SK-N-SH treated with all-trans-retinoic acid at 6 μM for 48 hours (cell line): Measurements from ENCODE around the gene KIF18A.

Source experiments
- ATAC-seq: fragments of 200-7000 bp; cut with Tn5 transposase; 3 replicates; pipeline ENCODE4 v1.9.1; 2020; ENCODE audit warnings: mild to moderate bottlenecking, moderate library complexity
- ARNTL ChIP-seq: fragments of 450-650 bp; formaldehyde crosslinking; IDR thresholded peaks from 2 replicates; pipeline ENCODE4 v1.5.0; 2020; ENCODE audit warnings: low read depth, mild to moderate bottlenecking, moderate library complexity, borderline replicate concordance
- BACH2 ChIP-seq: fragments of 250-450 bp; sonication (Bioruptor Pico); IDR thresholded peaks from 2 replicates; pipeline ENCODE4 v1.9.0; 2021; ENCODE audit warnings: mild to moderate bottlenecking, borderline replicate concordance
- CREB5 ChIP-seq: fragments of 250-450 bp; sonication (Bioruptor Pico); IDR thresholded peaks from 2 replicates; pipeline ENCODE4 v1.5.1; 2020; ENCODE audit warnings: low read depth, mild to moderate bottlenecking, moderate library complexity
- CSDC2 ChIP-seq: fragments of 250-450 bp; sonication (Bioruptor Pico); IDR thresholded peaks from 2 replicates; pipeline ENCODE4 v1.5.0; 2020; ENCODE audit warnings: mild to moderate bottlenecking, moderate library complexity
- CSRNP3 ChIP-seq: fragments of 250-450 bp; sonication (Bioruptor Pico); IDR thresholded peaks from 2 replicates; pipeline ENCODE4 v1.5.1; 2021; ENCODE audit warnings: mild to moderate bottlenecking, moderate library complexity
- GLIS3 ChIP-seq: fragments of 250-450 bp; sonication (Bioruptor Pico); IDR thresholded peaks from 2 replicates; pipeline ENCODE4 v1.5.0; 2020; ENCODE audit warnings: mild to moderate bottlenecking, moderate library complexity
- ISL1 ChIP-seq: fragments of 250-450 bp; sonication (Bioruptor Pico); IDR thresholded peaks from 2 replicates; pipeline ENCODE4 v2.1.2; 2022; ENCODE audit warnings: mild to moderate bottlenecking, moderate library complexity
- OSR1 ChIP-seq: fragments of 250-450 bp; sonication (Bioruptor Pico); IDR thresholded peaks from 2 replicates; pipeline ENCODE4 v1.8.0; 2022; ENCODE audit warnings: moderate library complexity, mild to moderate bottlenecking, inconsistent platforms
- PATZ1 ChIP-seq: fragments of 250-450 bp; sonication (Bioruptor Pico); IDR thresholded peaks from 2 replicates; pipeline ENCODE4 v1.8.0; 2020; ENCODE audit warnings: mild to moderate bottlenecking, moderate library complexity, borderline replicate concordance
- POU6F1 ChIP-seq: fragments of 250-450 bp; sonication (Bioruptor Pico); IDR thresholded peaks from 2 replicates; pipeline ENCODE4 v1.8.0; 2021; ENCODE audit warnings: low read depth, mild to moderate bottlenecking, moderate library complexity, borderline replicate concordance
- PPARA ChIP-seq: fragments of 250-450 bp; sonication (Bioruptor Pico); IDR thresholded peaks from 2 replicates; pipeline ENCODE4 v1.5.0; 2020; ENCODE audit warnings: mild to moderate bottlenecking, borderline replicate concordance
- RARB ChIP-seq: fragments of 250-450 bp; sonication (Bioruptor Pico); IDR thresholded peaks from 2 replicates; pipeline ENCODE4 v1.8.0; 2021; ENCODE audit warnings: mild to moderate bottlenecking, moderate library complexity
- SNAI2 ChIP-seq: fragments of 250-450 bp; sonication (Bioruptor Pico); IDR thresholded peaks from 2 replicates; pipeline ENCODE4 v1.5.0; 2020; ENCODE audit warnings: mild to moderate bottlenecking, moderate library complexity
- TOX ChIP-seq: fragments of 250-450 bp; sonication (Bioruptor Pico); IDR thresholded peaks from 2 replicates; pipeline ENCODE4 v1.8.0; 2021; ENCODE audit warnings: mild to moderate bottlenecking, moderate library complexity, borderline replicate concordance
- ZC3H10 ChIP-seq: fragments of 250-450 bp; sonication (Bioruptor Pico); IDR thresholded peaks from 2 replicates; pipeline ENCODE4 v1.5.1; 2021; ENCODE audit warnings: mild to moderate bottlenecking, moderate library complexity
- ZFP30 ChIP-seq: fragments of 450-650 bp; formaldehyde crosslinking; IDR thresholded peaks from 2 replicates; pipeline ENCODE4 v1.5.0; 2022; ENCODE audit warnings: mild to moderate bottlenecking, moderate library complexity
- ZNF70 ChIP-seq: fragments of 450-650 bp; formaldehyde crosslinking; IDR thresholded peaks from 2 replicates; pipeline ENCODE4 v1.5.0; 2020; ENCODE audit warnings: mild to moderate bottlenecking, moderate library complexity
- TF ChIP-seq, protein P1 (sequence below): fragments of 250-450 bp; sonication (Bioruptor Pico); IDR thresholded peaks from 2 replicates; pipeline ENCODE4 v1.5.0; 2020; ENCODE audit warnings: mild to moderate bottlenecking, moderate library complexity

KIF18A gene

DNA sequence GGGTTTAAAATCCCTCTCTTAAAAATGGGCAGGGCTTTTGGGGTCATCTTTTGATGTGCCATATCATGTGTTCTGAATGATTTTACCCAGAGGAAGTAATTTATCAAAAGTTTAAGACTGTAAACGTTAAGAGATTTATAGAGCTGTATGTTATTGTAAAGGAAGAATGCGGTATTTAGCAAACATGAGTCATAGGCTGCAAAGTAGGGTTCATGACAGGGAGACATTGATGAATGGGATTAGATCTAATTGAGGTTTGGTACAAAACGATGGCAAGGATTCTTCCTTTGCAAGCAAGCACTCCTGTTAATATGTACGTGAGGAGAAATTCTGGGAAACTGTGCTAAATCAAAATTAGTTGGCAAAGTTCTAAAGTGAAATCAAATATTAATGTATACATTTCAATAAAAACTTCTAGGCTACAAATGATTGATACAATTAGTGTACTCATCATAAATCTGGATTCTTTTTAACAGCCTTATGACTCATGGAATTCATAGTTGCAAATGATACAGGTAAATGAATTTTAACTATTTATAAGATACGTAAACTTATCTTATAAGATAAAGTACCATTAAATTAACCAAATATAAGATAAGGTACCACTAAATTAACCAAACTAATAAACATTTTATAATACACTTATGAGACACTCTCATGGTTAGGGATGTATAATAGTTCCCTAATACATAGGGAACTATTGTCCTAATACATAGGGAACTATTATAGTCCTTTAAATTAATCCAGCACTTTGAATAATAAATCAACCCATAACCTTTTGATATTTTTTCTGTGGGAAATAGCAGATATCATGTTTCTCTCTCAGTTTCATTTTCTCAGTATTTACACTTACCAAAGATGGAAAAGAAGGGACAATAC, 58.4 kb downstream of the KIF18A start:
- TF ChIP-seq ARNTL (no peak), CREB5 (no peak), ZC3H10 (peak; percentile 57), BACH2 (CRISPR knock-in tag) (no peak), TOX (CRISPR knock-in tag) (peak; percentile 89), PATZ1 (CRISPR knock-in tag) (no peak), OSR1 (no peak), ZFP30 (CRISPR knock-in tag) (no peak), RARB (0 out of 2 replicates have a peak, but pooled peaks have one; percentile 59), ISL1 (peak; percentile 59), ZNF70 (no peak), SNAI2 (CRISPR knock-in tag) (no peak), CSDC2 (CRISPR knock-in tag) (no peak)

GRCh38 chr11:28048812-28049211, 59.1 kb downstream of the KIF18A start:
- no peak for TF ChIP-seq BACH2 (CRISPR knock-in tag)
- no peak for TF ChIP-seq ZC3H10
- no peak for TF ChIP-seq ZNF70
- TF ChIP-seq POU6F1 (CRISPR knock-in tag), result no peak
- no peak for TF ChIP-seq TOX (CRISPR knock-in tag)
- TF ChIP-seq OSR1, result no peak
- ATAC-seq, result peak; percentile 58

More for the DNA sequence above, 58.4 kb downstream of the KIF18A start:
- ATAC-seq, result peak; percentile 83

- no peak for TF ChIP-seq CSRNP3 (CRISPR knock-in tag)
- TF ChIP-seq CREB5, result no peak
- no peak for TF ChIP-seq ZNF70
- no peak for TF ChIP-seq ARNTL
- no peak for TF ChIP-seq POU6F1 (CRISPR knock-in tag)
- no peak for TF ChIP-seq PATZ1 (CRISPR knock-in tag)
- no peak for TF ChIP-seq PPARA (CRISPR knock-in tag)
- TF ChIP-seq, protein P1, sequence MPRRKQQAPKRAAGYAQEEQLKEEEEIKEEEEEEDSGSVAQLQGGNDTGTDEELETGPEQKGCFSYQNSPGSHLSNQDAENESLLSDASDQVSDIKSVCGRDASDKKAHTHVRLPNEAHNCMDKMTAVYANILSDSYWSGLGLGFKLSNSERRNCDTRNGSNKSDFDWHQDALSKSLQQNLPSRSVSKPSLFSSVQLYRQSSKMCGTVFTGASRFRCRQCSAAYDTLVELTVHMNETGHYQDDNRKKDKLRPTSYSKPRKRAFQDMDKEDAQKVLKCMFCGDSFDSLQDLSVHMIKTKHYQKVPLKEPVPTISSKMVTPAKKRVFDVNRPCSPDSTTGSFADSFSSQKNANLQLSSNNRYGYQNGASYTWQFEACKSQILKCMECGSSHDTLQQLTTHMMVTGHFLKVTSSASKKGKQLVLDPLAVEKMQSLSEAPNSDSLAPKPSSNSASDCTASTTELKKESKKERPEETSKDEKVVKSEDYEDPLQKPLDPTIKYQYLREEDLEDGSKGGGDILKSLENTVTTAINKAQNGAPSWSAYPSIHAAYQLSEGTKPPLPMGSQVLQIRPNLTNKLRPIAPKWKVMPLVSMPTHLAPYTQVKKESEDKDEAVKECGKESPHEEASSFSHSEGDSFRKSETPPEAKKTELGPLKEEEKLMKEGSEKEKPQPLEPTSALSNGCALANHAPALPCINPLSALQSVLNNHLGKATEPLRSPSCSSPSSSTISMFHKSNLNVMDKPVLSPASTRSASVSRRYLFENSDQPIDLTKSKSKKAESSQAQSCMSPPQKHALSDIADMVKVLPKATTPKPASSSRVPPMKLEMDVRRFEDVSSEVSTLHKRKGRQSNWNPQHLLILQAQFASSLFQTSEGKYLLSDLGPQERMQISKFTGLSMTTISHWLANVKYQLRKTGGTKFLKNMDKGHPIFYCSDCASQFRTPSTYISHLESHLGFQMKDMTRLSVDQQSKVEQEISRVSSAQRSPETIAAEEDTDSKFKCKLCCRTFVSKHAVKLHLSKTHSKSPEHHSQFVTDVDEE, result no peak
- TF ChIP-seq OSR1, result no peak
- TF ChIP-seq GLIS3 (CRISPR knock-in tag), result no peak
- TF ChIP-seq ISL1, result no peak
- ATAC-seq, result no peak
Observed at GRCh38 chr11:28043930-28044709, 63.8 kb downstream of the KIF18A start.
